GM12878 (cell line): ENCODE measurements around the gene DLST.

ENCODE experiments used
- POLR2A ChIP-seq: IDR thresholded peaks from 2 replicates; pipeline ENCODE4 v1.6.1; 2011; ENCODE audit warnings: low read depth, mild to moderate bottlenecking, low read length
- RBBP5 ChIP-seq: fragments of 200-600 bp; sonication (generic); conservative IDR thresholded peaks from 2 replicates; pipeline ENCODE4 v1.6.1; 2016
- RELA ChIP-seq: fragments of 450-650 bp; IDR thresholded peaks from 2 replicates; pipeline ENCODE4 v1.8.0; 2014; ENCODE audit warnings: borderline replicate concordance; ENCODE audit not compliant: partially characterized antibody
- SP1 ChIP-seq: IDR thresholded peaks from one replicate; pipeline ENCODE4 v1.6.1; 2011; ENCODE audit warnings: low read depth, low read length
- TF ChIP-seq, protein P1 (sequence below), 3 experiments: IDR thresholded peaks in 2 of 3; conservative IDR thresholded peaks in 1 of 3; 2 replicates each; pipeline ENCODE4 v1.5.1; 2011; ENCODE audit warnings: low read depth in 3 of 3, low read length in 3 of 3, mild to moderate bottlenecking in 3 of 3, control low read depth in 2 of 3, moderate library complexity in 2 of 3, inconsistent platforms in 1 of 3, mixed read lengths in 1 of 3; ENCODE audit not compliant: control insufficient read depth in 2 of 3, insufficient read depth in 1 of 3; ENCODE audit errors: extremely low read depth in 1 of 3
- TF ChIP-seq, protein P2 (sequence below): IDR thresholded peaks from 2 replicates; pipeline ENCODE4 v1.6.1; 2012; ENCODE audit warnings: low read depth, low read length, improper control_type of control experiment

DNA sequence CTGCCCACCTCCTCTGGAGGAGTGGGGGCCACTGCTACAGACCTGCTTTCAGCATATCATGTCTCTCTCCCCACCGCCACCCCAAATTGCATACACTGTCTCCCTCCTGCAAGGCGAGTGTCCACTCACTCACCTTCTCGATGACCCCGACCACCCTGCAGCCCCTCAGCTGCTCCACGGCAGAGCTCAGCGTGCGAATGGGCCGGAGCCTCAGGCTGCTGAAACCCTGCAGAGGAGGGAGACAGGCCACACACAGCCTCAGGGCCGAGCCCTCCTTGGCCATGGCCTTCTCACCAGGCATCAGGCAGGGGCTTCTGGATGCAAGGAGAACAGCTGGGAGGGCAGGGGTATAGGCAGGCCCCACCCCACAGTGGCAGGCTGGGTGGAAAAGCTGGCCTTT lies 36.7 kb downstream of the DLST start:
- TF ChIP-seq RELA: no peak
- no peak for TF ChIP-seq RBBP5
- TF ChIP-seq, protein P1, sequence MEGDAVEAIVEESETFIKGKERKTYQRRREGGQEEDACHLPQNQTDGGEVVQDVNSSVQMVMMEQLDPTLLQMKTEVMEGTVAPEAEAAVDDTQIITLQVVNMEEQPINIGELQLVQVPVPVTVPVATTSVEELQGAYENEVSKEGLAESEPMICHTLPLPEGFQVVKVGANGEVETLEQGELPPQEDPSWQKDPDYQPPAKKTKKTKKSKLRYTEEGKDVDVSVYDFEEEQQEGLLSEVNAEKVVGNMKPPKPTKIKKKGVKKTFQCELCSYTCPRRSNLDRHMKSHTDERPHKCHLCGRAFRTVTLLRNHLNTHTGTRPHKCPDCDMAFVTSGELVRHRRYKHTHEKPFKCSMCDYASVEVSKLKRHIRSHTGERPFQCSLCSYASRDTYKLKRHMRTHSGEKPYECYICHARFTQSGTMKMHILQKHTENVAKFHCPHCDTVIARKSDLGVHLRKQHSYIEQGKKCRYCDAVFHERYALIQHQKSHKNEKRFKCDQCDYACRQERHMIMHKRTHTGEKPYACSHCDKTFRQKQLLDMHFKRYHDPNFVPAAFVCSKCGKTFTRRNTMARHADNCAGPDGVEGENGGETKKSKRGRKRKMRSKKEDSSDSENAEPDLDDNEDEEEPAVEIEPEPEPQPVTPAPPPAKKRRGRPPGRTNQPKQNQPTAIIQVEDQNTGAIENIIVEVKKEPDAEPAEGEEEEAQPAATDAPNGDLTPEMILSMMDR (IDR thresholded peaks at IDR 0.05 in 2 of 3, conservative IDR thresholded peaks at IDR 0.05 in 1 of 3; ENCODE audit: control insufficient read depth in 2 of 3, extremely low read depth in 1 of 3, insufficient read depth in 1 of 3, low read depth in 3 of 3, low read length in 3 of 3): no peak
- TF ChIP-seq POLR2A: no peak
- TF ChIP-seq, protein P2, sequence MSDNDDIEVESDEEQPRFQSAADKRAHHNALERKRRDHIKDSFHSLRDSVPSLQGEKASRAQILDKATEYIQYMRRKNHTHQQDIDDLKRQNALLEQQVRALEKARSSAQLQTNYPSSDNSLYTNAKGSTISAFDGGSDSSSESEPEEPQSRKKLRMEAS: no peak
- no peak for TF ChIP-seq SP1
